Activated CD8-positive, alpha-beta T cell treated with anti-CD3 and anti-CD28 coated beads, Interleukin-2, amount 10 ng/mL, durations not matched to agents 7 days and 5 days (primary cell): ENCODE data around the gene HPX. TPM values are rescaled to one million over a fixed set of nuclear protein-coding genes. Genes with fewer than 3 reads are reported as not detected.
"Not testable (repeated sequence)": the region's sequence is repeated elsewhere in the genome, so short reads cannot be mapped to it uniquely, and the experiment has no call there.

ENCODE experiments used
- ATAC-seq: fragments of 150-1000 bp; cut with Tn5 transposase; one replicate; pipeline ENCODE4 v1.10.0; 2021; ENCODE audit warnings: moderate library complexity
- CTCF ChIA-PET: fragments of 350-600 bp; sonication (Branson Sonifier 250); formaldehyde crosslinking; loops from one replicate; lab custom pipeline; 2021; ENCODE audit warnings: antibody characterized with exemption; lab: Charles Lee
- POLR2A ChIA-PET: fragments of 350-600 bp; sonication (Branson Sonifier 250); formaldehyde crosslinking; loops from one replicate; lab custom pipeline; 2021; ENCODE audit warnings: antibody characterized with exemption; lab: Charles Lee
- DNase-seq: peaks from one replicate; pipeline ENCODE4 v3.0.0-alpha.2; 2020
- H3K27ac Mint-ChIP-seq: one replicate; pipeline ENCODE4 v1.8.0; 2021; ENCODE audit warnings: mild to moderate bottlenecking, mixed read lengths
- H3K27me3 Mint-ChIP-seq: one replicate; pipeline ENCODE4 v1.8.0; 2021; ENCODE audit warnings: low read depth, mixed read lengths
- H3K36me3 Mint-ChIP-seq: one replicate; pipeline ENCODE4 v1.8.0; 2021; ENCODE audit warnings: low read depth, mixed read lengths
- H3K4me1 Mint-ChIP-seq: one replicate; pipeline ENCODE4 v1.8.0; 2021; ENCODE audit warnings: low read depth, mixed read lengths
- H3K4me3 Mint-ChIP-seq: one replicate; pipeline ENCODE4 v1.8.0; 2021; ENCODE audit warnings: mild to moderate bottlenecking, mixed read lengths
- H3K9me3 Mint-ChIP-seq: one replicate; pipeline ENCODE4 v1.8.0; 2022; ENCODE audit warnings: mixed read lengths; ENCODE audit not compliant: insufficient read depth
- total RNA-seq, 2 experiments: library from RNA; stranded (reverse); gene quantifications; one replicate each; pipeline ENCODE4 v1.2.3, GENCODE V29; 2021

Gene HPX
- total RNA-seq, 2 experiments from 2014 or later: not detected

DNA sequence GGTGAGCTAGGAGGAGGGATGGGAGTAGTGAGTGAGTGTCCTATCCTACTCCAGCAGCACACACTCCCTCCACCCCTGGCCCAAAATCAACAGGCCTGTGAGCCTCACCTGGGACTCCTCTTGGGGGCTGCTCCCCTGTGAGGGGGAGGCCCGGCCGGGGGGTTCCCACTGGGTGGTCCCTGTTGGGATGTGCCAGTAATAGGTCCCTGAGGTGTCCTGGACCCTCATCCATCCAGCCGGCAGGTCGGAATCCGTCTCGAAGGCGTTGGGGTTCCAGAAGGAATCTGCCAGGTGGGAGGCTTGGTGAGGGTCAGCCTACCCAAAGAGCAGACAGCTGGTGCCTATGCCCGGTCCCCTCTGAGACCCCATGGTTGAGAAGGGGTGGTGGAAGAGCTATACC lies 37.2 kb downstream of the HPX start:
- ChIA-PET POLR2A (interaction anchor here (1.1 to 6.2 kb wide), 10 partner anchors 8 to 719 kb away, joined by 3 to 55 read pairs (median 13); partner anchors contain the start of genes APBB1, ARFIP2, SMPD1 and TIMM10B), CTCF (interaction anchor here (0.6 to 5.4 kb wide), 15 partner anchors 8 to 216 kb away, joined by 3 to 45 read pairs (median 8); partner anchors contain the start of genes HPX, SMPD1 and TPP1)
- peak overlapping the region; percentile 98 for H3K27ac Mint-ChIP-seq
- H3K36me3 Mint-ChIP-seq: peaks cover 52% of the 10 kb centered on the region
- H3K4me1 Mint-ChIP-seq: peaks cover 71% of the 10 kb centered on the region
- DNase-seq (no peak), ATAC-seq (no peak)
- no peaks in the 10 kb centered on the region for H3K27me3 Mint-ChIP-seq
- H3K9me3 Mint-ChIP-seq: no peaks in the 10 kb centered on the region
- peak overlapping the region; percentile 81 for H3K4me3 Mint-ChIP-seq

GRCh38 chr11:6402561-6402981 lies 38.2 kb downstream of the HPX start:
- ChIA-PET CTCF (interaction anchor here (0.8 to 5.4 kb wide), 18 partner anchors 9 to 217 kb away, joined by 3 to 45 read pairs (median 6); partner anchors contain the start of genes APBB1, HPX, SMPD1 and TPP1), POLR2A (interaction anchor here (0.6 to 6.2 kb wide), 13 partner anchors 9 to 713 kb away, joined by 3 to 55 read pairs (median 7); partner anchors contain the start of genes APBB1, ARFIP2, SMPD1 and TAF10)
- peak overlapping the region; percentile 81 for H3K4me3 Mint-ChIP-seq
- peak; percentile 93 for ATAC-seq
- peaks cover 58% of the 10 kb centered on the region for H3K36me3 Mint-ChIP-seq
- H3K27ac Mint-ChIP-seq: peak overlapping the region; percentile 98
- H3K4me1 Mint-ChIP-seq: peaks cover 66% of the 10 kb centered on the region
- no peaks in the 10 kb centered on the region for H3K9me3 Mint-ChIP-seq
- DNase-seq: peak; percentile 95
- no peaks in the 10 kb centered on the region for H3K27me3 Mint-ChIP-seq

DNA sequence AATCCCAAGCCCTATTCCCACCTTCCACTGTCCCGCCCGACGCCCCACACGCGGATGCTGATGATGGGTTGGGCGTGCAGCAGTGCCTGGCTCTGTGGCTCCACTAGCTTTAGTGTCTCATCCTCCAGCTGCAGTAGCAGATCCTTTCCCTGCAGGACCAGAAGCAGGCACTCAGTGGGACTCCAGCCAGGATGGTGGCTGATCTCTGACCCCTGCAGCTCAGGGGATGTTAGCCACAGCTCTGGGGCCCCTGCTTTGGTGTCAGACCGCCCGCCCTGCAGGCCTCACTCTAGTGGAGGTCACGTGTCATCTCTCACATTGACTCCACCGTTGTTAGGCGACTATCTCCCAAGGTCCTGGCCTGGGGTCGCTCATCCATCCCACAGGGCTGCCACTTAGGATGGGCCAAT lies 38.7 kb downstream of the HPX start:
- DNase-seq (peak; percentile 52), ATAC-seq (peak; percentile 44)
- Mint-ChIP-seq H3K4me3 (peak overlapping the region; percentile 81), H3K36me3 (peaks cover 54% of the 10 kb centered on the region), H3K4me1 (peaks cover 62% of the 10 kb centered on the region), H3K9me3 (no peaks in the 10 kb centered on the region), H3K27me3 (no peaks in the 10 kb centered on the region), H3K27ac (peak overlapping the region; percentile 98)
- CTCF ChIA-PET: interaction anchor here (1.2 to 5.4 kb wide), 11 partner anchors 9 to 129 kb away, joined by 4 to 45 read pairs (median 11); partner anchors contain the start of genes APBB1 and SMPD1
- POLR2A ChIA-PET: interaction anchor here (0.6 to 6.2 kb wide), 9 partner anchors 9 to 219 kb away, joined by 3 to 55 read pairs (median 16); partner anchors contain the start of genes APBB1, ARFIP2, SMPD1 and TIMM10B

- DNase-seq: no peak
- Mint-ChIP-seq H3K36me3 (peaks cover 52% of the 10 kb centered on the region), H3K9me3 (no peaks in the 10 kb centered on the region), H3K27me3 (no peaks in the 10 kb centered on the region), H3K27ac (peak overlapping the region; percentile 98), H3K4me3 (no peak overlapping the region), H3K4me1 (peaks cover 56% of the 10 kb centered on the region)
- ChIA-PET POLR2A (interaction anchor here (0.6 to 6.2 kb wide), 7 partner anchors 9 to 220 kb away, joined by 4 to 55 read pairs (median 17); partner anchors contain the start of genes APBB1, ARFIP2, SMPD1 and TIMM10B), CTCF (interaction anchor here (1.2 to 5.4 kb wide), 8 partner anchors 9 to 104 kb away, joined by 3 to 45 read pairs (median 14); partner anchors contain the start of gene APBB1)
- no peak for ATAC-seq
These were observed 39.3 kb downstream of the HPX start for GRCh38 chr11:6401464-6401863.

GRCh38 chr11:6400431-6401345 lies 40.1 kb downstream of the HPX start:
- peaks cover 53% of the 10 kb centered on the region for H3K36me3 Mint-ChIP-seq
- DNase-seq: no peak

GRCh38 chr11:6397636-6398035 lies 43.2 kb downstream of the HPX start:
- Mint-ChIP-seq H3K4me3 (no peak overlapping the region), H3K9me3 (no peaks in the 10 kb centered on the region), H3K4me1 (peaks cover 31% of the 10 kb centered on the region), H3K36me3 (peaks cover 62% of the 10 kb centered on the region), H3K27ac (peak overlapping the region; percentile 56), H3K27me3 (no peaks in the 10 kb centered on the region)
- no peak for ATAC-seq
- ChIA-PET CTCF (interaction anchor here (1.0 to 1.1 kb wide), 2 partner anchors 15 to 19 kb away, joined by 3 to 5 read pairs; no protein-coding TSS in a partner anchor), POLR2A (no interaction called here)
- DNase-seq: no peak

More at GRCh38 chr11:6400431-6401345, 40.1 kb downstream of the HPX start:
- Mint-ChIP-seq H3K9me3 (no peaks in the 10 kb centered on the region), H3K4me3 (no peak overlapping the region), H3K27ac (peak overlapping the region; percentile 68), H3K27me3 (no peaks in the 10 kb centered on the region), H3K4me1 (peaks cover 49% of the 10 kb centered on the region)
- CTCF ChIA-PET: interaction anchor here (1.0 to 5.4 kb wide), 9 partner anchors 8 to 105 kb away, joined by 3 to 45 read pairs (median 7); partner anchors contain the start of gene SMPD1
- POLR2A ChIA-PET: interaction anchor here (0.7 to 6.2 kb wide), 4 partner anchors 9 to 22 kb away, joined by 4 to 55 read pairs (median 22); partner anchors contain the start of genes APBB1 and SMPD1
- no peak for ATAC-seq

- Mint-ChIP-seq H3K4me3 (no peak overlapping the region), H3K9me3 (no peaks in the 10 kb centered on the region), H3K4me1 (peaks cover 27% of the 10 kb centered on the region), H3K27ac (no peak overlapping the region), H3K27me3 (no peaks in the 10 kb centered on the region), H3K36me3 (peaks cover 59% of the 10 kb centered on the region)
- ATAC-seq (no peak), DNase-seq (no peak)
- ChIA-PET POLR2A (no interaction called here), CTCF (interaction anchor here (1.0 to 1.1 kb wide), 2 partner anchors 14 to 18 kb away, joined by 3 to 5 read pairs; no protein-coding TSS in a partner anchor)
These were observed 43.6 kb downstream of the HPX start for GRCh38 chr11:6397156-6397555.

GRCh38 chr11:6395470-6396060 lies 45.2 kb downstream of the HPX start:
- DNase-seq (no peak), ATAC-seq (no peak)
- POLR2A ChIA-PET: no interaction called here
- Mint-ChIP-seq H3K27me3 (no peaks in the 10 kb centered on the region), H3K36me3 (peaks cover 64% of the 10 kb centered on the region), H3K4me3 (no peak overlapping the region), H3K4me1 (peaks cover 25% of the 10 kb centered on the region), H3K9me3 (no peaks in the 10 kb centered on the region), H3K27ac (no peak overlapping the region)
- CTCF ChIA-PET: no interaction called here

- Mint-ChIP-seq H3K4me1 (peaks cover 33% of the 10 kb centered on the region), H3K4me3 (no peak overlapping the region), H3K27ac (peak overlapping the region; percentile 28), H3K27me3 (no peaks in the 10 kb centered on the region), H3K36me3 (peaks cover 53% of the 10 kb centered on the region), H3K9me3 (no peaks in the 10 kb centered on the region)
- ChIA-PET POLR2A (interaction anchor here (0.8 kb wide), 1 partner anchor 23 kb away, joined by 3 read pairs; no protein-coding TSS in a partner anchor), CTCF (interaction anchor here (0.6 to 0.9 kb wide), 2 partner anchors 11 to 15 kb away, joined by 3 to 4 read pairs; no protein-coding TSS in a partner anchor)
- DNase-seq (no peak), ATAC-seq (no peak)
These were observed 46.7 kb downstream of the HPX start for GRCh38 chr11:6393989-6394670.

DNA sequence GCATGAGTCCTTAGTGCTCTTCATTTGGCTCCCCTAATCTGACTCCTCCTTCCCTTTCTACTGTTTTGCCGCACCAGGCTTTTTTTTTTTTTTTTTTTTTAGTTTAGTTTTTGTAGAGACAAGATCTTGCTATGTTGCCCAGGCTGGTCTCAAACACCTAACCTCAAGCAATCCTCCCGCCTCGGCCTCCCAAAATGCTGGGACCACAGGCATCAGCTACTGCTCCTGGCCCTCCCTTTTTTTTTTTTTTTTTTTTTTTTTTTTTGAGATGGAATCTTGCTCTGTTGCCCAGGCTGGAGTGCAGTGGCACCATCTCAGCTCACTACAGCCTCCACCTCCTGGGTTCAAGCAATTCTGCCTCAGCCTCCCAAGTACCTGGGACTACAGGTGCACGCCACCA lies 48.5 kb downstream of the HPX start:
- peak overlapping the region; percentile 49 for H3K27ac Mint-ChIP-seq
- peak overlapping the region; percentile 89 for H3K4me3 Mint-ChIP-seq
- ATAC-seq, DNase-seq, H3K27me3 Mint-ChIP-seq, H3K9me3 Mint-ChIP-seq: not testable (repeated sequence)
- CTCF ChIA-PET: interaction anchor here (1.4 to 6.3 kb wide), 3 partner anchors 10 to 51 kb away, joined by 4 to 92 read pairs (median 5); no protein-coding TSS in a partner anchor
- peaks cover 40% of the 10 kb centered on the region for H3K36me3 Mint-ChIP-seq
- POLR2A ChIA-PET: interaction anchor here (0.6 to 1.6 kb wide), 5 partner anchors 9 to 24 kb away, joined by 3 to 6 read pairs (median 4); no protein-coding TSS in a partner anchor
- H3K4me1 Mint-ChIP-seq: peaks cover 46% of the 10 kb centered on the region
